Measurements from ENCODE around the gene PI3. TPM values are rescaled to one million over a fixed set of nuclear protein-coding genes. Genes with fewer than 3 reads are reported as not detected.

The PI3 gene
- total and polyA plus RNA-seq, 9 of the 15 experiments (the other 6 are each of a cell fraction or from before 2014, with no cell fraction given) = not detected

DNA sequence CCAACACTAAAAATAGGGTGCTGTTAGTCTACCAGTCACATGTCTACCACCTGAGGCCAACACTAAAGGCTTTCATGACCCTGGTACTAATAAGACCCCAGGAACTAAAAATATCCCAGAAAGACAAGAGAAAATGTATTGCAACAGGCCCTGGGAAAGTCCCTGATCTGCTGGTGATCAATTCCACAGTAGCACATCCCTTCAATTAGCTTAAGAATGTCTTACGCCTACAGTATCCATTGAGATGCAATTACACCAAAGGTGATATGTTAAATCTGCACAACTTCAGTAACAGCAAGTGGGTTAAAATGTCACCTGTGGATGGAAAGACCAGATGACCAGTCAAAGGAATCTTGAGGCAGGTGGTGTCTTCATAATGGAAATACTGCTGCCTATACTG is 35.2 kb downstream of the PI3 start:
- Histone ChIP-seq H3K36me3 (ENCODE audit: control insufficient read depth, insufficient read depth, low read length) (no peaks in the 10 kb centered on the region), H4K20me1 (replicated peaks; ENCODE audit: control insufficient read depth, insufficient read depth, low read length) (no peaks in the 10 kb centered on the region), H3K4me3 (no peak overlapping the region), H3K27me3 (ENCODE audit: control insufficient read depth in 2 of 2, insufficient read depth in 2 of 2, low read length in 2 of 2) (no peaks in the 10 kb centered on the region; a peak in 2 of 5 replicates), H3K9me1 (ENCODE audit: control insufficient read depth, insufficient read depth, low read length) (peaks cover 3% of the 10 kb centered on the region), H3K9me3 (replicated peaks; ENCODE audit: control insufficient read depth, insufficient read depth, low read depth, low read length) (no peaks in the 10 kb centered on the region), H2AFZ (ENCODE audit: low read depth, low read length) (no peak overlapping the region), H3K27ac (ENCODE audit: extremely low read depth, low read depth, low read length) (no peak overlapping the region), H3K9ac (ENCODE audit: insufficient read depth in 1 of 2, low read depth in 2 of 2, low read length in 2 of 2) (no peak overlapping the region), H3K4me1 (replicated peaks in 1 of 2; ENCODE audit: control insufficient read depth in 2 of 2, insufficient read depth in 2 of 2, low read length in 2 of 2) (no peaks in the 10 kb centered on the region), H3K79me2 (ENCODE audit: control insufficient read depth, insufficient read depth, low read length) (no peaks in the 10 kb centered on the region), H3K4me2 (ENCODE audit: insufficient read depth, low read length) (no peak overlapping the region)
- DNase-seq (ENCODE audit: extremely low read depth in 1 of 4, low spot score in 3 of 4) = no peak
- WGBS (ENCODE audit: insufficient coverage, low coverage, missing lambda C conversion rate) = 7% methylated on average over 1 of the region's 1 CpG
- no TSS peak for BruUV-seq (replicated peaks)
- in situ Hi-C loops (cut with MboI) = no loop called here
- ChIA-PET CTCF (ENCODE audit: low intra/inter-chr PET ratio) (no interaction called here), POLR2A (interaction anchor here (0.7 kb wide), 1 partner anchor 69 kb away, joined by 3 read pairs; no protein-coding TSS in a partner anchor)
- ATAC-seq = no peak
- TF ChIP-seq BRD9 (IDR thresholded peaks at IDR 0.05; ENCODE audit: low read depth, partially characterized antibody) = no peak
- TF ChIP-seq SNRNP70 (optimal IDR thresholded peaks at IDR 0.05; ENCODE audit: low read depth, low read length) = no peak
- TF ChIP-seq BDP1 (IDR thresholded peaks at IDR 0.05; ENCODE audit: insufficient read depth, insufficient read length) = no peak
- no peak for TF ChIP-seq MXI1 (IDR thresholded peaks at IDR 0.05; ENCODE audit: low read depth, low read length)
- TF ChIP-seq HNRNPL (IDR thresholded peaks at IDR 0.05; ENCODE audit: low read depth, low read length) = no peak
- no peak for TF ChIP-seq NFATC3 (IDR thresholded peaks at IDR 0.05)
- TF ChIP-seq MAZ (CRISPR knock-in tag; conservative IDR thresholded peaks at IDR 0.05 in 1 of 2, IDR thresholded peaks at IDR 0.05 in 1 of 2) = no peak
- TF ChIP-seq, protein P1, sequence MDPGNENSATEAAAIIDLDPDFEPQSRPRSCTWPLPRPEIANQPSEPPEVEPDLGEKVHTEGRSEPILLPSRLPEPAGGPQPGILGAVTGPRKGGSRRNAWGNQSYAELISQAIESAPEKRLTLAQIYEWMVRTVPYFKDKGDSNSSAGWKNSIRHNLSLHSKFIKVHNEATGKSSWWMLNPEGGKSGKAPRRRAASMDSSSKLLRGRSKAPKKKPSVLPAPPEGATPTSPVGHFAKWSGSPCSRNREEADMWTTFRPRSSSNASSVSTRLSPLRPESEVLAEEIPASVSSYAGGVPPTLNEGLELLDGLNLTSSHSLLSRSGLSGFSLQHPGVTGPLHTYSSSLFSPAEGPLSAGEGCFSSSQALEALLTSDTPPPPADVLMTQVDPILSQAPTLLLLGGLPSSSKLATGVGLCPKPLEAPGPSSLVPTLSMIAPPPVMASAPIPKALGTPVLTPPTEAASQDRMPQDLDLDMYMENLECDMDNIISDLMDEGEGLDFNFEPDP (CRISPR knock-in tag; IDR thresholded peaks at IDR 0.05) = no peak
- no peak for TF ChIP-seq GATAD2B (IDR thresholded peaks at IDR 0.05; ENCODE audit: borderline replicate concordance)
- no peak for TF ChIP-seq HNRNPUL1 (IDR thresholded peaks at IDR 0.05; ENCODE audit: low read length)
- no peak for TF ChIP-seq ZNF830 (CRISPR knock-in tag; IDR thresholded peaks at IDR 0.05)
- TF ChIP-seq SLC30A9 (CRISPR knock-in tag; IDR thresholded peaks at IDR 0.05) = no peak
- no peak for TF ChIP-seq TRIM24 (IDR thresholded peaks at IDR 0.05)
- no peak for FAIRE-seq
- intact Hi-C loops (cut with micrococcal nuclease) = no loop called here

Data from K562 (cell line).